ENCODE data around the gene ARHGAP15.

ARHGAP15 gene

GRCh38 chr2:143440411-143441012, 311.3 kb downstream of the ARHGAP15 start:
- H3K9me3 ChIP-seq = no peaks in the 10 kb centered on the region
- no peak for TF ChIP-seq Cebpa-rat (IDR thresholded peaks at IDR 0.05)
- no peaks in the 10 kb centered on the region for H3K4me1 ChIP-seq
- no peak overlapping the region for H3K4me2 ChIP-seq
- no peak overlapping the region for H3K27ac ChIP-seq
- H4K20me1 ChIP-seq = no peaks in the 10 kb centered on the region
- H3K9ac ChIP-seq = no peak overlapping the region
- no peaks in the 10 kb centered on the region for H3K27me3 ChIP-seq
- H3K36me3 ChIP-seq = peaks cover 13% of the 10 kb centered on the region
- H3K4me3 ChIP-seq = no peak overlapping the region

- H3K27me3 ChIP-seq = no peaks in the 10 kb centered on the region
- no peaks in the 10 kb centered on the region for H4K20me1 ChIP-seq
- no peaks in the 10 kb centered on the region for H3K4me1 ChIP-seq
- H3K9me3 ChIP-seq = no peaks in the 10 kb centered on the region
- no peak overlapping the region for H3K9ac ChIP-seq
- H3K4me2 ChIP-seq = no peak overlapping the region
- no peak for TF ChIP-seq Cebpa-rat (IDR thresholded peaks at IDR 0.05)
- peaks cover 8% of the 10 kb centered on the region; the same call in 1 of the 2 replicates for H3K36me3 ChIP-seq
- no peak overlapping the region for H3K27ac ChIP-seq
- no peak overlapping the region for H3K4me3 ChIP-seq
These were observed 313.0 kb downstream of the ARHGAP15 start for GRCh38 chr2:143442193-143442592.

DNA sequence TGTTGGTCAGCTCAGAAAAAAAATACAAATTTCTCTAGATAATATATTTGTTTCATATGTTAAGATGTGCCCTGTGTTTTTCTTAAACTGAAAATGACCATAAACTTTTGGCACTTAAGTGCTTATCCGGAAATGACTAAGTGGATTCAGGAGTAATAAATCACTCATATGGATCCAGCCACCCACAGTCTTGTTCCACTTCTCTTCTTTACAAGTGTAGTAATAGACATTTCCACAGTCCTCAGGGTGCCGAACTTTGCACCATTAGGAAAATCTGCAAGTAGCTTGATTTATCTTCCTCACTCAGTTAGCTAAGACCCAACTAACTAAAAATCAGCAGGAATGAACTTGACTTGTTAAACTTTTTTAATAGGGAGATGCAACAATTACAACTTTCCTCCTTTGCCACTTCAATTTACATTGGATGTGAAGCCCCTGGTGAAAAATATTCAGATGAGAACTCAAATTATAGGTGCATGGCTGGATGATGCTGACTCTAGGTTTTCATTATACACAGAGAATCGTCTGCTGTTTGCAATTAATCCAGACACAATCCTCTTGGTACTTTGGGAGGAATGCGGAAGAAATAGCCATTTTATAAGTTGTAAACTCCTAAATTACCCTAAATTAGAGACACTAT, 322.5 kb downstream of the ARHGAP15 start:
- TF ChIP-seq Cebpa-rat (IDR thresholded peaks at IDR 0.05) = no peak
- no peaks in the 10 kb centered on the region for H3K9me3 ChIP-seq
- no peaks in the 10 kb centered on the region for H3K36me3 ChIP-seq
- H3K4me2 ChIP-seq = no peak overlapping the region
- no peaks in the 10 kb centered on the region for H4K20me1 ChIP-seq
- H3K4me3 ChIP-seq = no peak overlapping the region
- H3K27me3 ChIP-seq = no peaks in the 10 kb centered on the region
- no peak overlapping the region for H3K9ac ChIP-seq
- H3K27ac ChIP-seq = no peak overlapping the region
- H3K4me1 ChIP-seq = no peaks in the 10 kb centered on the region

- Histone ChIP-seq H4K20me1 (no peaks in the 10 kb centered on the region), H3K4me3 (no peak overlapping the region), H3K9me3 (no peaks in the 10 kb centered on the region), H3K36me3 (no peaks in the 10 kb centered on the region), H3K27ac (no peak overlapping the region), H3K4me2 (no peak overlapping the region), H3K4me1 (no peaks in the 10 kb centered on the region), H3K9ac (no peak overlapping the region), H3K27me3 (no peaks in the 10 kb centered on the region)
- no peak for TF ChIP-seq Cebpa-rat (IDR thresholded peaks at IDR 0.05)
These were observed 323.7 kb downstream of the ARHGAP15 start for GRCh38 chr2:143452817-143453451.

GRCh38 chr2:143453981-143454511, 324.8 kb downstream of the ARHGAP15 start:
- no peak for TF ChIP-seq Cebpa-rat (IDR thresholded peaks at IDR 0.05)
- Histone ChIP-seq H3K9ac (no peak overlapping the region), H4K20me1 (no peaks in the 10 kb centered on the region), H3K27ac (no peak overlapping the region), H3K9me3 (no peaks in the 10 kb centered on the region), H3K4me2 (no peak overlapping the region), H3K27me3 (no peaks in the 10 kb centered on the region), H3K4me1 (no peaks in the 10 kb centered on the region), H3K4me3 (no peak overlapping the region), H3K36me3 (no peaks in the 10 kb centered on the region)

DNA sequence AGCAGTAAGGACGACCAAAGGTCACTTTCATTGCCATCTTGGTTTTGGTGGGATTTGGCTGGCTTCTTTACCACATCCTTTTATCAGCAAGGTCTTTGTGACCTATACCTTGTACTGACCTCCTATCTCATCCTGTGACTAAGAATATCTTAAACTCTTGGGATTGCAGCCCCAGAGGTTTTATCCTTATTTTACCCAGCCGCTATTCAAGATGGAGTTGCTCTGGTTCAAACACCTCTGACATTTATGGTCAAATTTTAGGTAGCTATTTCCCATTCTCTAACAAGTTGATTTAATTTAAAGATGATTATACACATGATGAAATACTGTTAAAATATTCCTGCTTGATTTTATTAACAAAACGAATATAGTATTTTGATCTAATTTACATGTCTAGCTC, 326.1 kb downstream of the ARHGAP15 start:
- no peak for TF ChIP-seq Cebpa-rat (IDR thresholded peaks at IDR 0.05)
- Histone ChIP-seq H3K4me3 (no peak overlapping the region), H3K27ac (no peak overlapping the region), H3K4me1 (no peaks in the 10 kb centered on the region), H3K27me3 (no peaks in the 10 kb centered on the region), H3K4me2 (no peak overlapping the region), H4K20me1 (no peaks in the 10 kb centered on the region), H3K9ac (no peak overlapping the region), H3K9me3 (no peaks in the 10 kb centered on the region), H3K36me3 (no peaks in the 10 kb centered on the region)

GRCh38 chr2:143458258-143459190, 329.3 kb downstream of the ARHGAP15 start:
- Histone ChIP-seq H3K9me3 (no peaks in the 10 kb centered on the region), H3K4me3 (no peak overlapping the region), H3K27ac (no peak overlapping the region), H3K9ac (no peak overlapping the region), H3K27me3 (no peaks in the 10 kb centered on the region), H3K36me3 (no peaks in the 10 kb centered on the region), H3K4me2 (no peak overlapping the region), H4K20me1 (no peaks in the 10 kb centered on the region), H3K4me1 (no peaks in the 10 kb centered on the region)
- TF ChIP-seq Cebpa-rat (IDR thresholded peaks at IDR 0.05) = no peak

GRCh38 chr2:143460382-143460781, 331.2 kb downstream of the ARHGAP15 start:
- Histone ChIP-seq H3K27ac (no peak overlapping the region), H3K27me3 (no peaks in the 10 kb centered on the region), H3K9me3 (no peaks in the 10 kb centered on the region), H3K36me3 (no peaks in the 10 kb centered on the region), H3K4me2 (no peak overlapping the region), H4K20me1 (no peaks in the 10 kb centered on the region), H3K4me1 (no peaks in the 10 kb centered on the region), H3K4me3 (no peak overlapping the region), H3K9ac (no peak overlapping the region)
- no peak for TF ChIP-seq Cebpa-rat (IDR thresholded peaks at IDR 0.05)

- H3K27me3 ChIP-seq = no peaks in the 10 kb centered on the region
- H3K9me3 ChIP-seq = no peaks in the 10 kb centered on the region
- TF ChIP-seq Cebpa-rat (IDR thresholded peaks at IDR 0.05) = no peak
- no peak overlapping the region for H3K9ac ChIP-seq
- H3K4me1 ChIP-seq = no peaks in the 10 kb centered on the region
- no peak overlapping the region for H3K4me3 ChIP-seq
- no peak overlapping the region for H3K4me2 ChIP-seq
- H3K27ac ChIP-seq = no peak overlapping the region
- H4K20me1 ChIP-seq = no peaks in the 10 kb centered on the region
- no peaks in the 10 kb centered on the region for H3K36me3 ChIP-seq
These were observed 334.5 kb downstream of the ARHGAP15 start for GRCh38 chr2:143463719-143464118.

All from BLaER1 (cell line).